Esophagus squamous epithelium (tissue), 5 donors: Measurements from ENCODE around the gene RNF208. TPM values are rescaled to one million over a fixed set of nuclear protein-coding genes. Genes with fewer than 3 reads are reported as not detected.
A peak's percentile ranks its signal among the peaks of the same experiment; 100 is the strongest.

Source experiments
- DNase-seq: peaks from one replicate; lab custom pipeline; 2025; lab: John Stamatoyannopoulos, UW
- H3K27ac ChIP-seq, 4 donors: fragments of 200-600 bp; sonication (generic); one replicate each; pipeline ENCODE4 v1.5.1; 2016 to 2019; ENCODE audit warnings: mild to moderate bottlenecking in 1 of 4
- H3K27me3 ChIP-seq, 4 donors: fragments of 200-600 bp; sonication (generic); 1 replicate in 3 of 4; 2 replicates in 1 of 4; pipeline versions ENCODE4 v1.5.1 to v1.6.0; 2017 to 2021; ENCODE audit warnings: antibody characterized with exemption in 1 of 4
- H3K36me3 ChIP-seq, 3 donors: fragments of 200-600 bp; sonication (generic); one replicate each; pipeline ENCODE4 v1.5.1; 2016 to 2019
- H3K4me1 ChIP-seq, 3 donors: fragments of 200-600 bp; sonication (generic); one replicate each; pipeline ENCODE4 v1.5.1; 2017 to 2019
- H3K4me3 ChIP-seq, 4 donors: fragments of 200-600 bp; sonication (generic); 1 replicate in 3 of 4; 2 replicates in 1 of 4; pipeline ENCODE4 v1.5.1; 2016 to 2019; ENCODE audit warnings: mild to moderate bottlenecking in 2 of 4, moderate library complexity in 1 of 4
- H3K9me3 ChIP-seq, 3 donors: fragments of 200-600 bp; sonication (generic); one replicate each; pipeline ENCODE4 v1.5.1; 2016 to 2019
- POLR2A ChIP-seq, 4 donors: fragments of 450-650 bp; IDR thresholded peaks; one replicate each; pipeline ENCODE4 v1.6.1; 2017; ENCODE audit warnings: antibody characterized with exemption in 4 of 4, mild to moderate bottlenecking in 4 of 4, moderate library complexity in 3 of 4
- WGBS, 2 donors: methylation state at CpG; one replicate each; pipeline ENCODE4 v1.1.5; 2018; 5-methylcytosine and 5-hydroxymethylcytosine counted together
- intact Hi-C: fragments of 100-400 bp; cut with DNase I; formaldehyde crosslinking; loops from one replicate; pipeline ENCODE4 v1.15.0; 2022
- total RNA-seq, 4 donors: library from RNA; depleted of rRNA; stranded (reverse); fragments of >200 nt; gene quantifications; one replicate each; pipeline ENCODE4 v1.1.0, GENCODE V29; 2016
- TF ChIP-seq, protein P1 (sequence below), 6 experiments: fragments of 450-650 bp in 4 of 6; fragments of 200-600 bp in 2 of 6; sonication (generic) in 2 of 6; IDR thresholded peaks; one replicate each; pipeline ENCODE4 v1.5.1; 2016 to 2019; ENCODE audit warnings: antibody characterized with exemption in 6 of 6, mild to moderate bottlenecking in 4 of 6, moderate library complexity in 4 of 6
- donor health status: DM: yes; HTN: yes; CAD: no.

Gene RNF208
- total RNA-seq, 4 donors from 2014 or later: 2.3 to 3.2 (median 2.5) TPM

DNA sequence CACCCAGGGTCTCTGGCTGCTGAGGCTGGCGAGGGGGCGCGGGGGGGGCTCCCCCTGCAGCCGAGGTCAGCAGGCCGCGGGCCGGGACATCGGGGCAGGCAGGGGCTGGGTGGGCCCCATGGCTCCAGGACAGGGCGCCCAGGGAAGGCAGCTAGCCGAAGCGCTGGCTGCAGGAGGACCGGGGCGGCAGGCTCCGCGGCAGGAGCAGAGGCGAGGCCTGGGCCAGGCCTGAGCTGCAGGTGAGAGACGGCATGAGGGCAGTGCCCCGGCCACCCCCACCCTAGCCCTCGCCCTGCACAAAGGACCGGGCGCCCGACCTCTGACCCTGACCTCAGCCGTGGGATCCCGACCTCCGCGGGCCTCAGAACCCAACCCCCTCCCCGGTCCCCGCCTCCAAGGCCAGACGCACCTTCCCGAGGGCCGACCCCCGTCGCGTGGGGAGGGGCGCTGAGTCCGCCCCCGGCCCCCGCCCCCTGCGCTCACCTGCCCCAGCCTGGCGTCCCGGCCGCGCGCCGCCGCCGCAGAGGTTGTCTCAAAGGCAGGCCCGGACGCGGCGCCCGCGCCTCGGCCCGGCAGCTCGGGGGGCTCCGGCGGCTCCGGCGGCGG, 431 bp downstream of the RNF208 start:
- Histone ChIP-seq H3K9me3 (no peaks in the 10 kb centered on the region), H3K27me3 (no peaks in the 10 kb centered on the region), H3K27ac (peak overlapping the region; percentile 65 to 97 (median 83)), H3K4me3 (peak overlapping the region; percentile 30 to 89 (median 58)), H3K4me1 (peaks cover 40 to 90% (median 46%) of the 10 kb centered on the region in 3 donors), H3K36me3 (peaks cover 0 to 1% (median 0%) of the 10 kb centered on the region in 3 donors)
- intact Hi-C loops: no loop called here
- DNase-seq: no peak
- whole genome bisulfite sequencing, 2 donors: 4% methylated on average over 10 of the region's 61 CpGs; no CpG with 5 or more reads in 1 of the 2 donors
- TF ChIP-seq, protein P1, sequence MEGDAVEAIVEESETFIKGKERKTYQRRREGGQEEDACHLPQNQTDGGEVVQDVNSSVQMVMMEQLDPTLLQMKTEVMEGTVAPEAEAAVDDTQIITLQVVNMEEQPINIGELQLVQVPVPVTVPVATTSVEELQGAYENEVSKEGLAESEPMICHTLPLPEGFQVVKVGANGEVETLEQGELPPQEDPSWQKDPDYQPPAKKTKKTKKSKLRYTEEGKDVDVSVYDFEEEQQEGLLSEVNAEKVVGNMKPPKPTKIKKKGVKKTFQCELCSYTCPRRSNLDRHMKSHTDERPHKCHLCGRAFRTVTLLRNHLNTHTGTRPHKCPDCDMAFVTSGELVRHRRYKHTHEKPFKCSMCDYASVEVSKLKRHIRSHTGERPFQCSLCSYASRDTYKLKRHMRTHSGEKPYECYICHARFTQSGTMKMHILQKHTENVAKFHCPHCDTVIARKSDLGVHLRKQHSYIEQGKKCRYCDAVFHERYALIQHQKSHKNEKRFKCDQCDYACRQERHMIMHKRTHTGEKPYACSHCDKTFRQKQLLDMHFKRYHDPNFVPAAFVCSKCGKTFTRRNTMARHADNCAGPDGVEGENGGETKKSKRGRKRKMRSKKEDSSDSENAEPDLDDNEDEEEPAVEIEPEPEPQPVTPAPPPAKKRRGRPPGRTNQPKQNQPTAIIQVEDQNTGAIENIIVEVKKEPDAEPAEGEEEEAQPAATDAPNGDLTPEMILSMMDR (IDR thresholded peaks at IDR 0.05): no peak
- no peak for TF ChIP-seq POLR2A (IDR thresholded peaks at IDR 0.05)

- TF ChIP-seq, protein P1 (IDR thresholded peaks at IDR 0.05): no peak
- no peak for TF ChIP-seq POLR2A (IDR thresholded peaks at IDR 0.05)
- intact Hi-C loops: no loop called here
- DNase-seq: no peak
- Histone ChIP-seq H3K36me3 (peaks cover 0 to 6% (median 0%) of the 10 kb centered on the region in 3 donors), H3K27me3 (no peaks in the 10 kb centered on the region), H3K4me1 (peaks cover 39 to 89% (median 45%) of the 10 kb centered on the region in 3 donors), H3K9me3 (no peaks in the 10 kb centered on the region), H3K4me3 (peak overlapping the region; percentile 30 to 89 (median 58)), H3K27ac (peak overlapping the region in 3 of 4 donors; percentile 65 to 97 (median 70))
- no CpG with 5 or more reads among the region's 14 CpGs for WGBS, 2 donors
These were observed 940 bp downstream of the RNF208 start for GRCh38 chr9:137221095-137221505.

- Histone ChIP-seq H3K4me1 (peaks cover 39 to 83% (median 44%) of the 10 kb centered on the region in 3 donors), H3K27me3 (no peaks in the 10 kb centered on the region), H3K4me3 (no peak overlapping the region), H3K27ac (peak overlapping the region in 1 of 4 donors; percentile 70), H3K9me3 (no peaks in the 10 kb centered on the region), H3K36me3 (peaks cover 0 to 12% (median 0%) of the 10 kb centered on the region in 3 donors)
- TF ChIP-seq, protein P1 (IDR thresholded peaks at IDR 0.05): no peak
- TF ChIP-seq POLR2A (IDR thresholded peaks at IDR 0.05): no peak
- 91 to 95% methylated on average over 13 to 19 of the region's 52 CpGs for WGBS, 2 donors
- DNase-seq: no peak
- intact Hi-C loops: no loop called here
These were observed 1.5 kb downstream of the RNF208 start for GRCh38 chr9:137220317-137221094.

DNA sequence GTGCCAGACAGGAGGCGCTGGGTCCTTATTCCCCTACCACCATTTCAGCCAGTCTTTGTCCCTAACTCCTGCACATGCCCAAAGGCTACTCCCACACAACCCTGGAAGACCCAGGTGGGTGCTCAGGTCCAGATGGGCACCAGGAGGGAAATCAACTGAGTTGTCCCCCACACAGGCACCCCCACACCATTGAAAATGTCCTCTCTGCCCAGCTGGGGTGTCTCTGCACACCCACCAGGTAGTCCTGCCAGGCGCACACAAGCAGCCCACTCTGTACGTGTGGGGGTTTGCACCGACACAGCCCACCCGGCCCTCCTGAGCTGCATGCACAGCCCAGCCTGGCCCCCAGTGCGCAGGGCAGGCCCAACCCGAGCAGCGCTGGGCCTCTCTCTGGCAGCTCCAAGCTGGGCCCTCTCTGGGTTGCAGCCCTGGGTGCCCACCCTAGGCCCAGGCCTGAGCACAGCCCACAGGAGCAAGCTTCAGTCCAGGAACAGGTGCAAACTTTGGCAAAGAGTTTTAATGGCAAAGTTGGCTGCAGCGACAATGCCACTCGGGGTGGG, 2.2 kb downstream of the RNF208 start:
- Histone ChIP-seq H3K27me3 (no peaks in the 10 kb centered on the region), H3K36me3 (peaks cover 0 to 19% (median 0%) of the 10 kb centered on the region in 3 donors), H3K27ac (no peak overlapping the region), H3K9me3 (no peaks in the 10 kb centered on the region), H3K4me1 (peaks cover 38 to 76% (median 44%) of the 10 kb centered on the region in 3 donors), H3K4me3 (no peak overlapping the region)
- no peak for DNase-seq
- TF ChIP-seq POLR2A (IDR thresholded peaks at IDR 0.05): no peak
- TF ChIP-seq, protein P1 (IDR thresholded peaks at IDR 0.05): no peak
- 92% methylated on average over 2 of the region's 10 CpGs for WGBS, 2 donors
- intact Hi-C loops: no loop called here
